ENCODE measurements around the gene FLRT2.

The FLRT2 gene

GRCh38 chr14:85523624-85524023 lies 6.3 kb upstream of the FLRT2 start:
- no peak overlapping the region for H3K4me3 ChIP-seq (ENCODE audit: low read depth, low read length)
- TF ChIP-seq CTCF (IDR thresholded peaks at IDR 0.05; ENCODE audit: low read depth, low read length), result no peak

DNA sequence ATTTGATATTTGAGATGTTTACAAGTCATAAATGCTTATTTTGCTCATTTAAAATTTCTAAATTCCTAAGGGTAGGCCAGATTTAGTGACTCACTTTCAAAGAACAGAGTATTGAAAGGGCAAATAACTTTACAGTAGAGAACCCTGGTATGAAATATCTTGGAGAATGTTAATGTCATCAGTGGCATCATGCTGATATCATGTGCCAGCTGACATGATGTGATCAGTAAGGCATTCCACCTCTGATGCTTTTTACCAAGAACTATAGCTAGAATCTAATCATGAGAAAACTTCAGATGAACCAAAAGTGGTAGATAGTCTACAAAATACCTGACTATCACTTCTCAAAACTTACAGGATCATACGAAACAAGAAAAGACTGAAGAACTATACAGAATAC lies 2.9 kb upstream of the FLRT2 start:
- no peak overlapping the region for H3K4me3 ChIP-seq (ENCODE audit: low read depth, low read length)
- no peak for TF ChIP-seq CTCF (IDR thresholded peaks at IDR 0.05; ENCODE audit: low read depth, low read length)

GRCh38 chr14:85527445-85528035 lies 2.4 kb upstream of the FLRT2 start:
- no peak for TF ChIP-seq CTCF (IDR thresholded peaks at IDR 0.05; ENCODE audit: low read depth, low read length)
- no peak overlapping the region for H3K4me3 ChIP-seq (ENCODE audit: low read depth, low read length)

- peak; percentile 52 for TF ChIP-seq CTCF (IDR thresholded peaks at IDR 0.05; ENCODE audit: low read depth, low read length)
- H3K4me3 ChIP-seq (ENCODE audit: low read depth, low read length), result peak overlapping the region; percentile 79
Observed at GRCh38 chr14:85528080-85528896, 1.7 kb upstream of the FLRT2 start.

GRCh38 chr14:85528897-85529631 lies 880 bp upstream of the FLRT2 start:
- TF ChIP-seq CTCF (IDR thresholded peaks at IDR 0.05; ENCODE audit: low read depth, low read length), result no peak
- peak overlapping the region; percentile 79 for H3K4me3 ChIP-seq (ENCODE audit: low read depth, low read length)

GRCh38 chr14:85530626-85531025 lies 682 bp downstream of the FLRT2 start:
- no peak for TF ChIP-seq CTCF (IDR thresholded peaks at IDR 0.05; ENCODE audit: low read depth, low read length)
- peak overlapping the region; percentile 79 for H3K4me3 ChIP-seq (ENCODE audit: low read depth, low read length)
